Left hindlimb (tissue), 1 donor: ENCODE results near the gene TMEM225.
"Not testable (repeated sequence)": the region's sequence is repeated elsewhere in the genome, so short reads cannot be mapped to it uniquely, and the experiment has no call there.

Experiments used
- DNase-seq: peaks from one replicate; pipeline ENCODE4 v3.0.0-alpha.2; 2018

The TMEM225 gene, protein sequence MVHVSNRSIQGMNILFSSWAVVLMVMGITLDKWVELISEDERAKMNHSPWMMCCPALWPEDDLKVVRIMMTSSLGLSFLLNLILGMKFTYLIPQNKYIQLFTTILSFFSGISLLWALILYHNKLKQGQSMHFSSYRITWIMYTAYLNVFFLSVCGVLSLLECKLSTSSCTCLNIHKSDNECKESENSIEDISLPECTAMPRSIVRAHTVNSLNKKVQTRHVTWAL

GRCh38 chr11:123885570-123885969 is at the start of gene TMEM225:
Gene TMEM225 (minus strand): TSS chr11:123885670. CDS start chr11:123885425, 245 bp downstream.
- no peak for DNase-seq

DNA sequence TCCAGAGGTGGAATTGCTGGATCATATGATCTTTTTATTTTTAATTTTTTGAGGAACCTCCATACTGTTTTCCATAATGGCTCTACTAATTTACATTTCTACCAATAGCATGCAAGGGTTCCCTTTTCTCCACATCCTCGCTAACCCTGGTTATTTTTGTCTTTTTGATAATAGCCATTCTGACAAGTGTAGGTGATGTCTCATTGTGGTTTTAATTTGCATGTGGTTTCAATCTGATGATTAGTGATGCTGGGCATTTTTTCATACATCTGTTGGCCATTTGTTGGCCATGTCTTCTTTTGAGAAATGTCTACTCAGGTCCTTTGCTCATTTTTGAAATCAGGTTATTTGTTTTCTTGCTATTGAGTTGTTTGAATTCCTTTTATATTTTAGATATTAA is 38.6 kb upstream of the TMEM225 start:
- DNase-seq, result no peak

DNA sequence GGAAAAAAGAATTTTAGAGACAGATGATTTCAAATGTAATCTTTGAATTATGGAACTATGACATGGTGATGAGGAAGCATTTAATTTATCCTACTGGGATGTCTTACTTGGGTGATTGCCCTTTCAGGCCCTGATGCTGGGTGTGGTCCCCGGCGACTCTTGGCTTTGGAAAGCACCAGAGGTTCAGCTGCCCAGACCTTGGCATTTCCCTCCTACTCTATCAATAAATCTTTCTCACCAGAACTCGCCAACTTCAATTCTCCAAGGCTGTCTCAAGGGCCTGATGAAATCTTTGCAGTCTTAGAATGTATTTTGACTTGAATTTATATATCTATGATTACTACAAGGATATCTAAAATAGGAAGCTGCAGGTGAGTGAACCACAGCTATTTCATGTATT is 35.5 kb upstream of the TMEM225 start:
- DNase-seq, result no peak

DNA sequence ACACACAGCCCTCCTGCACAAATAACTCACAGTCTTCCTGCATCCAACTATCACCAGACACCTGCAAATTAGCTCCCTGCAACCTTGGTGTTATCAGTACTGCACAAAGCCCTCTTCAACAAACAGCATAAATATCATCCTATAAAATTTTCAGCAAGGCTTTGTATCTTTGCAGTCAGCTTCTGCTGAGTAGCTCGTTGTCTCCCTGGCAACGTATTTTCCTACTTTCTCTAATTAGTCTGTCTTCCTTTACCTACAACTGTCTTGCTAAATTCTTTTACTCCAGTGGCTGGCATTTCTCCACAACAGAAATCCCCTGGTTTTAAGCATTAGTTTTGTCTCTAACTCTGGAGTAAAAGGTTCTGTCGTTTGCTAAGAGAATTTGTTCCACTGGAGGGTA is 20.4 kb upstream of the TMEM225 start:
- DNase-seq, result no peak

- no peak for DNase-seq
Observed at GRCh38 chr11:123904932-123905331, 19.5 kb upstream of the TMEM225 start.

DNA sequence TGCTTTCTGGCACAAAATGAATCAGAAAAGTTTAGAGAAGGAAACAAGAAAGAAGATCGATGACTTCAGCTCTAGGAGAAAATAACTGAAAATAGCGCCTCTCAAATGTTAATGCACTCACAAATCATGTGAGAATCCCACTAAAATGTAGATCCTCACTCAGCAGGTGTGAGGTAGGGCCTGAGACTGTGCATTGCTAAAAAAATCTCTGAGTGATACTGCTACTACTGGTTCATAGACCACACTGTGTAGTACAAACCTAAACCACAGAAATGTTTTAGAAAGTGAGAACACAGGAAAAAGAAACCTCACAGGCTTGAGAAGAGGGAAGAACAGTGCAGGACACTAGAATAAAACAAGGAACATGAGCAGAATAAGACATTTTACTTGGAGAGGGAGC is 18.5 kb upstream of the TMEM225 start:
- no peak for DNase-seq

DNA sequence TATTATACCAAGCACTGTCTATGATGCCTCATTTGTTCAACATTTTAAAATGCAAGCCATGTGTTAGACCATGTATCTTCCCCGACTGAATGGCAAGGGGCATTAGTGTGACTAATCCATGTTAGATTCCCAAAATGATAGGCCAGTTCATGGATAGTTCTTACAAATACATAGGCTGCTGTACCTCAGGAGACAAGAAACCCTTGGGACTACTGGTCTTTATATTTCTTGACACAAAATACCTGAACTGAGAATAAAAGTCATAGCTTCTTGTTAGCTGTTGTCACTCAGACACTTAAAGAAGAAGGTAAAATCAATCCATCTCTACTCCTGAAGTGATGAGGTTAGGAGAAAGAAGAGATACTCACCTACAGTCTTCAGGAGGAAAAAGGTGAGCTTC is 16.4 kb upstream of the TMEM225 start, which contains the start of gene OR8D4:
TSS of gene OR8D4 (plus strand) at position 301 of the 400 bp plus-strand sequence. CDS start 4,265 bp downstream, outside the sequence.
- DNase-seq, result no peak

GRCh38 chr11:123899792-123900191 is 14.3 kb upstream of the TMEM225 start:
- DNase-seq, result no peak

DNA sequence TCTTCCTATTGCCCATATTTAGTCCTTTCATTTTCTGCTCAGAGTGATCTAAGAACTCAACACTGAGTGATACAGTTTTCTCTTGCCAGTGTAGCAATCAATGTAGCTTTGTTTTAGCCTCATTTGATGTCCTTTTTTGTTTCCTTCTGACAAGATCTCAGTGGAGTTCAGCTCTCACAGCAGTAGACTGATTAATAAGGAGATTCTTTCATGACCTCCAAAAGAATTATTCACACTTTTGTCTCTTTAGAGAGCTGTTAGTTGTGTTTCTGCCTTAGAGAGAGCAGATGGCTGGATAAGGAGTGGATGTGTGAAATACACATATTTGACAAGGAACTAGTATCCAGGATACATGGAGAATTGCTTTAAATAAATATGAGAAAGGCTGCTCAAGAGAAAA is 6.6 kb upstream of the TMEM225 start:
- no peak for DNase-seq

DNA sequence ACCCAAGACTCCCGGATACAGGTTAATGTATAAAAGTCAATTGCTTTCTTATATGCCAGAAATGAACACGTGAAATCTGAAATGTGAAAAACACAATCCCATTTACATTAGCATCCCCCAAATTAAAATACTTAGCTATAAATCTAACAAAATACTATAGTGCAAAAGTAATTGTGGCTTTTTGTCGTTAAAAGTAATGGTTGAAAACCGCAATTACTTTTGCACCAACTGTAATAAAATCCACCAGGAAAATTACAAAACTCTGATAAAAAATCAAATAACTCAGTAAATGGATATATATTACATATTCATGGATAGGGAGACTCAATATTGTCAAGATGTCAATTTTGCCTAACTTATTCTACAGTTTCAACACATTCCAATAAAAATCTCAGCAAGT is 4.6 kb downstream of the TMEM225 start:
- DNase-seq, result no peak

GRCh38 chr11:123867795-123868194 is 17.7 kb downstream of the TMEM225 start:
- not testable (repeated sequence) for DNase-seq

- not testable (repeated sequence) for DNase-seq
Observed at GRCh38 chr11:123865293-123865692, 20.2 kb downstream of the TMEM225 start.

DNA sequence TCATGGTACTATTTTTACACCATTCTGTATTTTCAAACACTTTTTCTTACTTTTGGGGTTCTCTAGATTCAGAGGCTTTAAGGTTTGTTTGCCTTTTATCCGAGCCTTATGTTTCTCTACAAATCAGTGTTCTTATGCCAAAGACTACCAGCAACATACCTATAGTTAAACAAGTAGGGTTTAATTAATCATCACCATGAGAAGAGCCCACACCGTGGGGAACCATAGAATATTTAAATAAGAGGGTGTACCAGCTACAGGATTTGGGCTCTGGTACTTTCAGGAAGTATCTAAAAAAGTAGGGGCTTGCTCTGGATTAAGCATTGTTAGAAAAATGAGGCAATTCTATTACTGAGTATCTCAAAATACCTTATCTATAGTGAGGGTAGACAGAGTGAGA is 25.7 kb downstream of the TMEM225 start:
- no peak for DNase-seq

- DNase-seq, result no peak
Observed at GRCh38 chr11:123856444-123856843, 29.0 kb downstream of the TMEM225 start.

GRCh38 chr11:123853038-123853437 is 32.4 kb downstream of the TMEM225 start:
- no peak for DNase-seq

GRCh38 chr11:123852321-123852720 is 33.1 kb downstream of the TMEM225 start:
- no peak for DNase-seq

- DNase-seq, result no peak
Observed at GRCh38 chr11:123851110-123851509, 34.4 kb downstream of the TMEM225 start.

DNA sequence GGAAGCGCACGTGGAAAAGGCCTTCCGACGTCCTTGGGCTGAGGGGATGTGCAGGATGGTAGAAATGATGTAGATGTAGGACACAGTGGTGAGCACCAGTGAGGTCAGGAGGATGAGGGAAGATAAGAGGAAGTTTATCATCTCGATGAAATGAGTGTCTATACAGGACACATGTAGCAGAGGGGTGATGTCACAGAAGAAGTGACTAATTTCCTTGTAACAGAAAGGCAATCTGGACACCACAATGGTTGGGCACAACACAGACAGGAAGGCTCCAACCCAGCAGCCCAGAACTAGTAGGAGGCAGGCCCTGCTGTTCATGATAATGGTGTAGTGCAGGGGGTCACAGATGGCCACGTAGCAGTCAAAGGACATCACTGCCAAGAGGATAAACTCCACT is 44.3 kb downstream of the TMEM225 start:
- no peak for DNase-seq

GRCh38 chr11:123839131-123839530 is 46.3 kb downstream of the TMEM225 start:
- DNase-seq, result no peak

GRCh38 chr11:123838659-123839058 is 46.8 kb downstream of the TMEM225 start:
- DNase-seq, result no peak

DNA sequence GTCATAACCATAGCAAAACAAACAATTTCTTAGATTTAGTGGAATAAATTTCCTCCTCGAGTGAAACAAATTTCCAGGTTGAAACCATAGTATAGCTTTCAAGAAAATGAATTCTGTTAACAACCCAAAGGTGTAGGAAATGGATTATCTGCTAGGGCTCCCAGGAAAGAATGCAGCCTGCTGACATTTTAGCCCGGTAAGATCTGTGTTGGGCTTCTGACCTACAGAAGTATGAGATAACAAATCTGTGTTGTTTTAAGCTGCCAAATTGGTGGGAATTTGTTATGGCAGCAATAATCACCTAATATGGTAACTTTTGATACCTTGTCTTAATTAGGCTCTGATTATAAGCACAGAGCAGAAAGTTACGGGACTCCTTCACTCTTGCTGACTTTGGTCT is 47.3 kb downstream of the TMEM225 start:
- DNase-seq, result no peak

DNA sequence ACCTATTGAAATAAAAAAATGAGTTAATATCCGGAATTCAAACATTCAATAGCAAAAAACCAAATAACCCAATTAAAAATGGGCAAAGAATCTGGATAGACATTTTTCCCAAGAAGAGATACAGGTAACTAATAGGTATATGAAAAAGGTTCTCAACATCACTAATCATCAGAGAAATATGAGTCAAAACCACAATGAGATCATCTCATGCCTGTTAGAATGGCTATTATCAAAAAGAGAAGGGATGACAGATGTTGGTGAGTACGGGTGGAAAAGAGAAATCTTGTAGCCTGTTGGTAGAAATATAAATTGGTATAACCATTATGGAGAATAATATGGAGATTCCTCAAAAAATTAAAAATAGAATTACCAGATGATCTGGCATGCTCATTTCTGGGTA is 52.4 kb downstream of the TMEM225 start:
- DNase-seq, result no peak
